B cell (primary cell): Measurements from ENCODE around the gene SH2D5. TPM values are rescaled to one million over a fixed set of nuclear protein-coding genes. Genes with fewer than 3 reads are reported as not detected.

Experiments used
- ATAC-seq: fragments of 200-7000 bp; cut with Tn5 transposase; one replicate; pipeline ENCODE4 v1.10.0; 2021; ENCODE audit warnings: low read depth, mild to moderate bottlenecking, moderate number of reproducible peaks, moderate library complexity
- CTCF ChIA-PET: fragments of 350-600 bp; sonication (Branson Sonifier 250); formaldehyde crosslinking; loops from one replicate; lab custom pipeline; 2021; ENCODE audit warnings: antibody characterized with exemption, inconsistent platforms; lab: Charles Lee
- POLR2A ChIA-PET: fragments of 350-600 bp; sonication (Branson Sonifier 250); formaldehyde crosslinking; loops from one replicate; lab custom pipeline; 2021; ENCODE audit warnings: antibody characterized with exemption; lab: Charles Lee
- DNase-seq: peaks from one replicate; pipeline ENCODE4 v3.0.0; 2013
- H2AFZ ChIP-seq: 2 replicates; pipeline ENCODE4 v1.6.1; 2012; ENCODE audit warnings: mild to moderate bottlenecking, low read depth, low read length; ENCODE audit not compliant: insufficient read depth, poor library complexity, severe bottlenecking
- H3K27ac ChIP-seq, 2 donors: 1 replicate in 1 of 2; 2 replicates in 1 of 2; pipeline ENCODE4 v1.5.1; 2012 to 2013; ENCODE audit warnings: low read length in 2 of 2, mild to moderate bottlenecking in 2 of 2, moderate library complexity in 1 of 2
- H3K27me3 ChIP-seq, 4 experiments: fragments of 200-600 bp in 1 of 4; sonication (generic) in 1 of 4; replicated peaks in 1 of 4; 1 replicate in 2 of 4; 2 replicates in 2 of 4; pipeline versions ENCODE4 v1.6.1 to v1.7.0; 2013 to 2016; ENCODE audit warnings: low read length in 3 of 4, mild to moderate bottlenecking in 2 of 4, mixed read lengths in 1 of 4, moderate library complexity in 1 of 4; ENCODE audit not compliant: insufficient read depth in 4 of 4, control insufficient read depth in 3 of 4; ENCODE audit errors: control extremely low read depth in 1 of 4
- H3K36me3 ChIP-seq, 2 experiments: replicated peaks in 1 of 2; 1 replicate in 1 of 2; 2 replicates in 1 of 2; pipeline versions ENCODE4 v1.6.1 to v1.7.1; 2013; ENCODE audit warnings: low read length in 1 of 2; ENCODE audit not compliant: insufficient read depth in 2 of 2, control insufficient read depth in 1 of 2; ENCODE audit errors: control extremely low read depth in 1 of 2, extremely low read depth in 1 of 2
- H3K4me1 ChIP-seq, 2 donors: fragments of 200-600 bp in 1 of 2; sonication (generic) in 1 of 2; 1 replicate in 1 of 2; 2 replicates in 1 of 2; pipeline versions ENCODE4 v1.5.1 to v1.6.1; 2013 to 2017; ENCODE audit warnings: low read length in 2 of 2; ENCODE audit not compliant: control insufficient read depth in 2 of 2, insufficient read depth in 2 of 2
- H3K4me2 ChIP-seq: replicated peaks from 2 replicates; pipeline ENCODE3; 2012; ENCODE audit warnings: mild to moderate bottlenecking, low read depth, low read length; ENCODE audit not compliant: poor library complexity, severe bottlenecking
- H3K4me3 ChIP-seq, 5 experiments: fragments of 200-600 bp in 1 of 5; sonication (generic) in 1 of 5; 1 replicate in 3 of 5; 2 replicates in 2 of 5; pipeline versions ENCODE4 v1.5.1 to v1.7.0; 2011 to 2016; ENCODE audit warnings: low read length in 4 of 5, mild to moderate bottlenecking in 4 of 5, low read depth in 2 of 5, control low read depth in 1 of 5, moderate library complexity in 1 of 5; ENCODE audit not compliant: insufficient read depth in 1 of 5; ENCODE audit errors: control extremely low read depth in 1 of 5, extremely low read depth in 1 of 5
- H3K79me2 ChIP-seq: fragments of 200-600 bp; sonication (generic); one replicate; pipeline ENCODE4 v1.6.0; 2016; ENCODE audit warnings: low read length; ENCODE audit not compliant: control insufficient read depth, insufficient read depth
- H3K9ac ChIP-seq: fragments of 200-600 bp; sonication (generic); 2 replicates; pipeline ENCODE4 v1.6.1; 2017; ENCODE audit warnings: mild to moderate bottlenecking, low read length, moderate library complexity
- H3K9me3 ChIP-seq, 3 donors: one replicate each; pipeline versions ENCODE4 v1.6.1 to v1.7.1; 2013; ENCODE audit warnings: low read length in 2 of 3; ENCODE audit not compliant: control insufficient read depth in 2 of 3, insufficient read depth in 1 of 3; ENCODE audit errors: control extremely low read depth in 1 of 3
- H4K20me1 ChIP-seq: 2 replicates; pipeline ENCODE4 v1.6.0; 2012; ENCODE audit warnings: mild to moderate bottlenecking, low read length; ENCODE audit not compliant: insufficient read depth, control insufficient read depth, poor library complexity, severe bottlenecking
- H3K27ac Mint-ChIP-seq: one replicate; pipeline ENCODE4 v1.8.0; 2021; ENCODE audit warnings: mixed read lengths
- H3K27me3 Mint-ChIP-seq: one replicate; pipeline ENCODE4 v1.8.0; 2021; ENCODE audit warnings: mixed read lengths
- H3K4me1 Mint-ChIP-seq: one replicate; pipeline ENCODE4 v1.8.0; 2021; ENCODE audit warnings: mixed read lengths
- H3K4me3 Mint-ChIP-seq: one replicate; pipeline ENCODE4 v1.8.0; 2021; ENCODE audit warnings: mixed read lengths
- H3K9me3 Mint-ChIP-seq: one replicate; pipeline ENCODE4 v1.8.0; 2022; ENCODE audit warnings: mixed read lengths; ENCODE audit not compliant: insufficient read depth
- EZH2 ChIP-seq: IDR thresholded peaks from 2 replicates; pipeline ENCODE4 v1.6.1; 2012; ENCODE audit warnings: borderline replicate concordance, low read depth, mild to moderate bottlenecking, moderate library complexity, low read length; ENCODE audit not compliant: insufficient read depth, poor library complexity, severe bottlenecking
- WGBS: methylation state at CpG from one replicate; pipeline ENCODE4 v1.1.5; 2013; ENCODE audit warnings: missing lambda C conversion rate; ENCODE audit not compliant: insufficient coverage; 5-methylcytosine and 5-hydroxymethylcytosine counted together
- intact Hi-C: fragments of 100-400 bp; cut with micrococcal nuclease; formaldehyde crosslinking; loops from one replicate; pipeline ENCODE4 v1.10.0; 2022
- polyA plus RNA-seq: library from polyadenylated mRNA; depleted of rRNA; stranded (reverse); fragments of >200 nt; gene quantifications from 2 replicates; pipeline ENCODE4 v1.2.3, GENCODE V29; 2012
- total RNA-seq, 2 donors: library from RNA; stranded (reverse); fragments of 120-200 nt in 1 of 2; gene quantifications; 1 replicate in 1 of 2; 2 replicates in 1 of 2; pipeline versions ENCODE4 v1.2.3 to v1.2.4, GENCODE V29; 2013 to 2022
- TF ChIP-seq, protein P1 (sequence below): fragments of 200-600 bp; IDR thresholded peaks from one replicate; pipeline ENCODE4 v1.8.0; 2022; ENCODE audit warnings: antibody characterized with exemption, mild to moderate bottlenecking

Gene SH2D5
- total and polyA plus RNA-seq, 2 donors (not counting 1 experiment from before 2014, with no cell fraction given): 0.30 TPM; not detected in 1

DNA sequence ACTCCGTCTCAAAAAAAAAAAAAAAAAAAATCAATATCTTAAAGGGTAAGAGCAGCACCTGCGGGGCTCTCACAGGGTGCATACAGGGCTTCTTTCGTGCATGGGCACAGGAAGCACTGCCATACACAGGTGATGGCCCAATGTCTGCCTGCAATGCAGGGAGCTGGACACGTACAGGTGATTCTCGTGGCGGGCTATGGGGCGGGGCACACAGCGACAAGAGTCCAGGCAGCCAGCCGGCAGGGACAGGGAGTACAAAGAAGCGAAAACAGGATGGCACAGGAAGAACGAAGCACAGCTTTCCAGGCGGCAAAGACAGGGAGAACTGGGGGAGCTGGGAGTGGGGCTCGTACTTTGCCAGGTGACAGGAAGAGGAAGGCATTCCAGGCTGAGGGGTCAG is 16.3 kb downstream of the SH2D5 start:
- Histone ChIP-seq H4K20me1 (no peaks in the 10 kb centered on the region), H3K4me2 (no peak overlapping the region), H3K9ac (no peak overlapping the region), H3K79me2 (no peaks in the 10 kb centered on the region), H2AFZ (no peak overlapping the region), H3K4me3 (no peak overlapping the region), H3K36me3 (no peaks in the 10 kb centered on the region), H3K27ac (no peak overlapping the region), H3K27me3 (peaks cover 0 to 36% (median 13%) of the 10 kb centered on the region in 4 experiments), H3K4me1 (peaks cover 7 to 9% of the 10 kb centered on the region in 2 donors), H3K9me3 (peaks cover 0 to 7% (median 0%) of the 10 kb centered on the region in 3 donors)
- DNase-seq (no peak), ATAC-seq (no peak)
- WGBS: 85% methylated on average over 12 of the region's 13 CpGs
- POLR2A ChIA-PET: no interaction called here
- Mint-ChIP-seq H3K27me3 (peaks cover 21% of the 10 kb centered on the region), H3K4me3 (peak overlapping the region; percentile 78), H3K9me3 (no peaks in the 10 kb centered on the region), H3K27ac (no peak overlapping the region), H3K4me1 (peaks cover 10% of the 10 kb centered on the region)
- intact Hi-C loops: no loop called here
- TF ChIP-seq, protein P1, sequence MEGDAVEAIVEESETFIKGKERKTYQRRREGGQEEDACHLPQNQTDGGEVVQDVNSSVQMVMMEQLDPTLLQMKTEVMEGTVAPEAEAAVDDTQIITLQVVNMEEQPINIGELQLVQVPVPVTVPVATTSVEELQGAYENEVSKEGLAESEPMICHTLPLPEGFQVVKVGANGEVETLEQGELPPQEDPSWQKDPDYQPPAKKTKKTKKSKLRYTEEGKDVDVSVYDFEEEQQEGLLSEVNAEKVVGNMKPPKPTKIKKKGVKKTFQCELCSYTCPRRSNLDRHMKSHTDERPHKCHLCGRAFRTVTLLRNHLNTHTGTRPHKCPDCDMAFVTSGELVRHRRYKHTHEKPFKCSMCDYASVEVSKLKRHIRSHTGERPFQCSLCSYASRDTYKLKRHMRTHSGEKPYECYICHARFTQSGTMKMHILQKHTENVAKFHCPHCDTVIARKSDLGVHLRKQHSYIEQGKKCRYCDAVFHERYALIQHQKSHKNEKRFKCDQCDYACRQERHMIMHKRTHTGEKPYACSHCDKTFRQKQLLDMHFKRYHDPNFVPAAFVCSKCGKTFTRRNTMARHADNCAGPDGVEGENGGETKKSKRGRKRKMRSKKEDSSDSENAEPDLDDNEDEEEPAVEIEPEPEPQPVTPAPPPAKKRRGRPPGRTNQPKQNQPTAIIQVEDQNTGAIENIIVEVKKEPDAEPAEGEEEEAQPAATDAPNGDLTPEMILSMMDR: no peak
- no peak for TF ChIP-seq EZH2
- CTCF ChIA-PET: interaction anchor here (1.0 kb wide), 1 partner anchor 9 kb away, joined by 5 read pairs; no protein-coding TSS in a partner anchor

DNA sequence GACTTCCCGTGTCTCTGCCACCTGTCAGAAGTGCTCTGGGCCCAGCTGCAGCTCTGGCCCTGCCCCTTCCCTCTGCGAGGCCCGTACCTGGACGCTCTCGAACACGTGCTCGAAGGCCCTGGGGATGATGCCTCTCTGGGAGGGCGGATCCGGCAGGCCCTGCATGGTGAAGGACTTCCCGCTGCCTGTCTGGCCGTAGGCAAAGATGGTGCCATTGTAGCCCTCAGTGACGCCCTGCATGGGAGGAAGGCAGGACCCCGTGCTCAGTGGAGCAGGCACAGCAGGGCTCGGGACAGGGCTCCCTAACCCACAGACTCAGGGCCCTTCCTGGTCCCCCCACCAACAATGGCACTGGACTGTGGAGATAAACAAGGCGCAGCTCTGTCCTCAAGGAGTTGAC is 17.1 kb downstream of the SH2D5 start:
- Mint-ChIP-seq H3K9me3 (no peaks in the 10 kb centered on the region), H3K4me1 (peaks cover 10% of the 10 kb centered on the region), H3K27me3 (peaks cover 21% of the 10 kb centered on the region), H3K4me3 (no peak overlapping the region), H3K27ac (no peak overlapping the region)
- H2AFZ ChIP-seq: no peak overlapping the region
- 93% methylated on average over 13 of the region's 15 CpGs for WGBS
- intact Hi-C loops: no loop called here
- H3K4me1 ChIP-seq: peaks cover 7 to 9% of the 10 kb centered on the region in 2 donors
- H3K9ac ChIP-seq: no peak overlapping the region
- no peaks in the 10 kb centered on the region for H4K20me1 ChIP-seq
- TF ChIP-seq EZH2: no peak
- TF ChIP-seq, protein P1: no peak
- H3K79me2 ChIP-seq: no peaks in the 10 kb centered on the region
- H3K27me3 ChIP-seq: peaks cover 0 to 36% (median 13%) of the 10 kb centered on the region in 4 experiments
- ATAC-seq (no peak), DNase-seq (no peak)
- ChIA-PET POLR2A (no interaction called here), CTCF (interaction anchor here (1.0 kb wide), 1 partner anchor 8 kb away, joined by 5 read pairs; no protein-coding TSS in a partner anchor)
- H3K4me2 ChIP-seq: no peak overlapping the region
- H3K36me3 ChIP-seq: no peaks in the 10 kb centered on the region
- H3K27ac ChIP-seq: no peak overlapping the region
- no peak overlapping the region for H3K4me3 ChIP-seq
- peaks cover 0 to 7% (median 0%) of the 10 kb centered on the region in 3 donors for H3K9me3 ChIP-seq
